ENCODE results near the gene PDGFRB.

DNA sequence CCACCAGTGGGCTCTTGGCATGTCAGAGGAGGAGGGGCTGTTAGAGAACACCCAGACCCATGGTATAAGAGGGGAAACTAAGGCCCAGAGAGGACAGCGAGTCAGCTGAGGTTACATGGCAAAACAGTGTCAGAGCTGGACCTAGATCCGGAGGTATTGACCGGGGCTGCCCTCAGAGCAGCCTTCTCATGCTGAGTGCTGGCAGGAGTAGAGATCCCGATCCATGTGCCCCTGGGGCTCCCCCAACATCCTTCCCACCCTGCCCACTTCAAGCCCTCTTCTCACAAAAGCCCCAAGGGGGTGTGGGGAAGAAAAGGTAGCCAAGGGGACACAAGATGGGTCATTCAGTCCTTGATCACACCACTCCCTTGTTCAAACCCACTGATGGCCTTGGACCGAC is 89.2 kb downstream of the PDGFRB start:
- TF ChIP-seq, protein P1, sequence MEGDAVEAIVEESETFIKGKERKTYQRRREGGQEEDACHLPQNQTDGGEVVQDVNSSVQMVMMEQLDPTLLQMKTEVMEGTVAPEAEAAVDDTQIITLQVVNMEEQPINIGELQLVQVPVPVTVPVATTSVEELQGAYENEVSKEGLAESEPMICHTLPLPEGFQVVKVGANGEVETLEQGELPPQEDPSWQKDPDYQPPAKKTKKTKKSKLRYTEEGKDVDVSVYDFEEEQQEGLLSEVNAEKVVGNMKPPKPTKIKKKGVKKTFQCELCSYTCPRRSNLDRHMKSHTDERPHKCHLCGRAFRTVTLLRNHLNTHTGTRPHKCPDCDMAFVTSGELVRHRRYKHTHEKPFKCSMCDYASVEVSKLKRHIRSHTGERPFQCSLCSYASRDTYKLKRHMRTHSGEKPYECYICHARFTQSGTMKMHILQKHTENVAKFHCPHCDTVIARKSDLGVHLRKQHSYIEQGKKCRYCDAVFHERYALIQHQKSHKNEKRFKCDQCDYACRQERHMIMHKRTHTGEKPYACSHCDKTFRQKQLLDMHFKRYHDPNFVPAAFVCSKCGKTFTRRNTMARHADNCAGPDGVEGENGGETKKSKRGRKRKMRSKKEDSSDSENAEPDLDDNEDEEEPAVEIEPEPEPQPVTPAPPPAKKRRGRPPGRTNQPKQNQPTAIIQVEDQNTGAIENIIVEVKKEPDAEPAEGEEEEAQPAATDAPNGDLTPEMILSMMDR (conservative IDR thresholded peaks at IDR 0.05; ENCODE audit: low read depth, low read length): no peak
- TF ChIP-seq EZH2 (IDR thresholded peaks at IDR 0.05; ENCODE audit: low read length, unreplicated experiment) (no peak), EZH2phosphoT487 (IDR thresholded peaks at IDR 0.05; ENCODE audit: borderline replicate concordance, low read length) (no peak)
